Stimulated activated CD4-positive, alpha-beta T cell treated with anti-CD3 and anti-CD28 coated beads, TNF-alpha, amount 100 ng/mL, for 1 hour (primary cell): ENCODE measurements around the gene AMOTL2.

ENCODE experiments used
- DNase-seq, 3 donors: peaks; one replicate each; pipeline ENCODE4 v3.0.0-alpha.2; 2020; ENCODE audit warnings: low read depth in 3 of 3, low spot score in 1 of 3

AMOTL2 gene

GRCh38 chr3:134366928-134367811, 7.1 kb downstream of the AMOTL2 start:
- DNase-seq, result no peak

- DNase-seq, result no peak
These were observed 7.9 kb downstream of the AMOTL2 start for GRCh38 chr3:134366221-134366927.

- no peak for DNase-seq
These were observed 8.5 kb downstream of the AMOTL2 start for GRCh38 chr3:134365766-134366065.

GRCh38 chr3:134364936-134365765, 9.1 kb downstream of the AMOTL2 start:
- DNase-seq, result no peak

GRCh38 chr3:134364061-134364935, 9.9 kb downstream of the AMOTL2 start:
- no peak for DNase-seq

- DNase-seq, result no peak
These were observed 10.9 kb downstream of the AMOTL2 start for GRCh38 chr3:134363381-134363755.

GRCh38 chr3:134362670-134363380, 11.4 kb downstream of the AMOTL2 start:
- DNase-seq, result no peak

DNA sequence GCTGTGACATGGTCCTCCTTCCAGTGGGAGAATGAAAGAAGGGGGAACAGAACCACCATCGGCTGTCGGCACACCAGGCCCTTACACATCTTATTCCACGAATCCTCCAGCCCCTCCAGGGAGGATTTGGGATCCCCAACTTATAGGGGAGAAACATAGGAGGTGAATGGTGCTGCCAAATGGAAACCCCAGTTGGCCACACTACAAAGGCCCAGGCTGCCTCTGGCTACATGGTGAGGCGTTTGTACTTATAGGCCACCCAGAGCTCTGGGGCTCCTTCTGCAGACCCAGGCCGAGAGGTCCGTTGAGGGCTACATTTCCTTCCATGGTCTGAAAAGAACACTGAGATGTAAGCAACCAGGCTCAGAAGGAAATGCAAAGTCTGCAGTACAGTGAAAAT, 12.0 kb downstream of the AMOTL2 start:
- no peak for DNase-seq

DNA sequence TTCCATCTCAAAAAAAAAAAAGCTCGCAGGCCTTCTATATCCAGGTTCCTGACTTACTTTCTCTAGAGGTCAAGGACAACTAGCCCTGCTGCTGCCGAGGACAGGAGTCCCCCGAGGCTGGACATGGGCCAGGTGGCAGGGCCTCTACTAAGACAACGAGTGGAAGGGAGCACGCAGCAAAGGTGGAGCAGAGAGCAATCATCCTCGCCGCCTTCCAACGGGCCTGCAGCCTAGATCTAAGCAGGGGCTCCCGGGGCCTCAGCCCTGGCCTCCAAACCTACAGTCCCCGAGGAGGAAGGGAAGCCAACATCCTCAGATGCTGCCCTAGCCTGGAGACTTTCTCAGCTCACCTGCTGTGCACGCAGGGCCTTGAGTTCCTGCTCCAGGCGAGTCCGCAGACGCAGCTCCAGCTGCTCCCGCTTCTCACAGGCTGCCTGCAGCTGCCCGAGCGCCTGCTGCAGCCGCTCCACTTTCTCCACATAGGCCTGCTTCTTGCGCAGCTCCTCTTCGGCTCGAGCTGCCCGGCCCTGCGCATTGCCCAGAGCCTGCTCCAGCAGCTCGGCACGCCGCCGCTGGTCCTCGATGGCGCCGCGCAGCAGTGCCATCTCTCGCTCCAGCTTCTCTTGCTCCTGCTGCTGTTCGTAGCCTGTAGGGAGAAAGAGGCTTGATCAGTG, 12.9 kb downstream of the AMOTL2 start:
- DNase-seq, result no peak

- no peak for DNase-seq
These were observed 14.2 kb downstream of the AMOTL2 start for GRCh38 chr3:134360046-134360445.

GRCh38 chr3:134359121-134360010, 14.9 kb downstream of the AMOTL2 start:
- DNase-seq, result no peak

GRCh38 chr3:134357914-134358811, 16.1 kb downstream of the AMOTL2 start:
- DNase-seq, result no peak

- DNase-seq, result no peak
These were observed 16.9 kb downstream of the AMOTL2 start for GRCh38 chr3:134357261-134357913.

GRCh38 chr3:134356411-134357040, 17.7 kb downstream of the AMOTL2 start:
- DNase-seq, result no peak

GRCh38 chr3:134355416-134355815, 18.8 kb downstream of the AMOTL2 start:
- DNase-seq, result no peak

DNA sequence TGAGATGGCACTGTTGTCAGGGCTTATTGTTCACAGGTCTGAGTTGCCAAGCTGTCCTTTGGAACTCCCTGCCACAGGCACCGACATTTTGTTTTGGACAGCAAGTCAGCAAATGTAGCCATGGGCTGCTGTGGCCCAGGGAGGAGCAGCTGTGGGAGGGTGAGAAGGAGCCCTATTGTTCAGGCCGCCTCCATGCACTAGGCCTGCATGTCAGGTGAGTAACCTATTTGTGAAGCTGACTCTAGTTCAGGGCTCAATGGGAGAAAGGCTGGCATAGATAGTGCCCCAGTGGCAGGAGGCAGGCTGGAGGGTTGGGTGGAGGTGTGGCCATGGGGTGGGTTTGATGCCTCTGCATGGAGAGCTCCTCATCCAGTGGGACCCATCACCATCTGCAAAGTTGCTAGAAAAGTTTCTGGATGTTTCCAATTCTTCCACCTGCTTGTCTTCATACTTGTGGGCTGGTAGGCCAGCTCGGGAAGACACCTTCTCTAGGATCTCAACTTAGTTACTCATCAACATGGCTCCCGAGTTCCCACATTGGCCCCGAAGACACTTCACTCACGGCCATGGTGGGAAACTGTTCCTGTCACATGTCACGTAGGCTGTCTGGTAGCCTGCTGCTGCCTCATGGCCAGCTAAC, 19.5 kb downstream of the AMOTL2 start:
- no peak for DNase-seq
